ENCODE measurements around the gene BTBD16.

The BTBD16 gene

DNA sequence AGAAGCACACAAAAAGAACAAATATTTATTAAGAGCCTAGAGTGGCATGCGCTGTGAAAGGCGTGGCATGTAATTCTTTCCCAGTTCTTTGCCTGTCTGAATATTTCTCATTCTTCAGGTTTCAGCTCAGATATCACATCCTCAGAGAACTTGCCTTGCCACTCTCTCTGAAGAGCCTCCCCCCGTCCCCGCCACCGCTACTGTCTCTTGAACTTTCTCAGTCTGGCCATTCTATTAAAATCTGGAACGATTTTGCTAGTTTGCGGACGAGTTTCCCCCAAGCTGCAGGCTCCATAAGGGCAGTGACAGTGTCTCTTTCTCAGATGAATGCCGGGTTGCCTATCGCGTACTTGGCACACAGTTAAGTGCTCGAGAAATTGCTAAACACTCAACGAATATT is 102.6 kb downstream of the BTBD16 start:
- DNase-seq (ENCODE audit: low read depth) = no peak

DNA sequence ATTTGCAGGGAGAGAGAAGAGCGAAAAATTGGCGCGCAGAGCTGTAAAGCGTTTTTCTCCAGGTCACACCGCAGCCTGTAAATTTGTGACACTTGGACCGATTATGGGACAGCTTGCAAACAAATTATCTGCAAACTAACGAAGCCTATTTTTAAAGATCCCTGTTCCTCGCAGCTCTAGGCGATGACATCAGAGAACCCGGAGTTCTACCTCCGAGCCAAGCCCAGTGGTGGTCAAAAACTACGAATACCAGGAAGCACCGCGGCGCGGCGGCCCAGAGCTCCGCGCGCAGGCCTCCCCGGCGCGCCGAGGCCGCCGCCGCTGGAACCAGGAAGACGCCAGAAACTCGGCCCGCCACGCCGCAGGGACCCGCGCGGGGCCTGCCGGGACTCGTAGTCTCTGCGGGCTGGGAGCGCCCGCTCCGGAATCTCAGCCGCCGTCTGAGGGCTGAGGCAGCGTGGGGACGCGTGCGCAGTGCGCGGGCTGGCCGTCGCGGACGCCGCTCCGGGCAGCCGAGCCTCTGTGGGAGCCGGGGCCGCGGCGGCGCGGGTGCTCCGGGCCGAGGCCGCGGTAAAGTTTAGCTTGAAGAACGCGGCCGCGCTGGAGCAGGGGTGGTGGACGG is 103.3 kb downstream of the BTBD16 start, which contains the start of gene PLEKHA1:
TSS of gene PLEKHA1 (plus strand) at position 472 of the 622 bp plus-strand sequence. CDS start 18,493 bp downstream, outside the sequence.
- peak; percentile 91 for DNase-seq (ENCODE audit: low read depth)

- peak; percentile 65 for DNase-seq (ENCODE audit: low read depth)
Measured at GRCh38 chr10:122374859-122375678, 104.0 kb downstream of the BTBD16 start.

- DNase-seq (ENCODE audit: low read depth) = no peak
Measured at GRCh38 chr10:122375679-122376160, 104.6 kb downstream of the BTBD16 start.

GRCh38 chr10:122376364-122376961 is 105.4 kb downstream of the BTBD16 start:
- no peak for DNase-seq (ENCODE audit: low read depth)

DNA sequence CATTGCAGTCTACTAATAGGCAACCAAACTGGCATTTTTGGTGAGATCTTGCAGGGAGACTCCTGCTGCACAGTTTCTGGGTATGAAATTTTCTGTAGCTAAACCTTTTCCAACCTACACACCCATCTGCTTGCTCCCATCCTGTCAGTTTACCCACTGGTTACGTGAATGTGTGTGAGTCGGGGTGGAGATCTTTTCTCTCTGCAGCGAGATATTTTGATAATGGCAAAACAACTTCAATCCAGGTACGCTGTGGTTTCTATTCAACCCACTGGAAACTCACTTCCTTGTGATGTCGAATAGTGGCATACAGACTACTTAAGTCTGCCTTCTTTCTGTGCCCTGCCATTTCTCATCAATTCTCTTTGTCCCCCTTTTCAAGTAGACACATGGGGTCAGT is 107.9 kb downstream of the BTBD16 start:
- no peak for DNase-seq (ENCODE audit: low read depth)

DNA sequence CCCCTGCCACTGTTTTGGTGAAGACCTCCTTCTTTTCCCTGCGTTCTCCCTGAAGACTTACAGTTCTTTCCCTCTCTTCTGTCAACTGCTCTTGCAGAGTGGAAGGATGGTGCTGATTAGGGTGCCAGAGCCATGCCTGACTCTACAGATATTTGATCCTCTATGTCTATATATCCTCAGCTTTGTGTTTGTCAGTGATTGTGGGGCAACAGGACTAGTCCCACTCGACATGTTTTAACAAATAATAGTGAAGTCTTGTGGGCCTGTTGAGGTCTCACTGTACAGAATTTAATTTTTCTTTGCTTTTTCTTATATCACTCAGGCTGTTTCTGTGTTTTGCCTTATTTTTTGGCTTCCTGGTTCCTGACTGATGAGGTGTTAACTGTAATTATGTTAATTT is 108.4 kb downstream of the BTBD16 start:
- no peak for DNase-seq (ENCODE audit: low read depth)

GRCh38 chr10:122380703-122381102 is 109.6 kb downstream of the BTBD16 start:
- DNase-seq (ENCODE audit: low read depth) = no peak

- no peak for DNase-seq (ENCODE audit: low read depth)
Measured at GRCh38 chr10:122381680-122382079, 110.6 kb downstream of the BTBD16 start.

DNA sequence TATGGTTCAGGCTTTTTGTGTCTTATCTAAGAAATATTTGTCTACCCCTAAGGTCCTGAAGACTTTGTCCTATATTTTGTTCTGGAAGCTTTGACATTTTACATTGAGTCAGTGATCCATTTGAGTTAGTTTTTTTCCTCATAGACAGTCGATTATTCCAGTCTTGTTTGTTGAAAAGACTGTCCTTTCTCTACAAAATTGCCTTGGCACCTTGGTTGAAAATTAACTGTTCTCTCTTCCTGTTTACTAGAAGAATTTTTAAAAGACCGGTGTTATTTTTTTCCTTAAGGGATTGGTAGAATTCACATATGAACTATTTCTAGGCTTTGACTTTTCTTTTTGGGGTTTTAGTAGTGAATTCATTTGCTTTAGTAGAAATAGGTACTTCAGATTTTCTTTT is 115.4 kb downstream of the BTBD16 start:
- DNase-seq (ENCODE audit: low read depth) = no peak

- DNase-seq (ENCODE audit: low read depth) = no peak
Measured at GRCh38 chr10:122387572-122387971, 116.5 kb downstream of the BTBD16 start.

Measured in activated T-helper 1 cell treated with Interleukin-2 at 50 U/mL for 16 hours (primary cell).